HG03558 (cell line): ENCODE data around the gene C12orf42.

Experiments
- ATAC-seq: cut with Tn5 transposase; IDR thresholded peaks from one replicate; pipeline ENCODE4 v1.9.1; 2021; ENCODE audit warnings: moderate number of reproducible peaks; ENCODE audit not compliant: unreplicated experiment; ENCODE audit errors: extremely low read depth

Gene C12orf42

GRCh38 chr12:103279444-103279843 lies 216.3 kb downstream of the C12orf42 start:
- peak; percentile 79 for ATAC-seq

GRCh38 chr12:103278329-103278728 lies 217.4 kb downstream of the C12orf42 start:
- no peak for ATAC-seq

- ATAC-seq = no peak
These were observed 222.1 kb downstream of the C12orf42 start for GRCh38 chr12:103273645-103274044.

GRCh38 chr12:103272949-103273348 lies 222.8 kb downstream of the C12orf42 start:
- ATAC-seq = no peak

- ATAC-seq = no peak
These were observed 225.8 kb downstream of the C12orf42 start for GRCh38 chr12:103269946-103270345.

- ATAC-seq = no peak
These were observed 226.8 kb downstream of the C12orf42 start for GRCh38 chr12:103268831-103269514.

GRCh38 chr12:103257763-103258162 lies 238.0 kb downstream of the C12orf42 start:
- no peak for ATAC-seq
